ENCODE measurements around the gene GALNS.

- TF ChIP-seq CTCF (IDR thresholded peaks at IDR 0.05) (no peak), POLR2A (IDR thresholded peaks at IDR 0.05) (no peak)
Measured at GRCh38 chr16:88861359-88861758, 4.6 kb upstream of the GALNS start.

Measured in heart left ventricle (tissue), 13 donors.